Fibroblast of upper back skin (primary cell): ENCODE data around the gene IFNA8.
"Not testable (repeated sequence)": the region's sequence is repeated elsewhere in the genome, so short reads cannot be mapped to it uniquely, and the experiment has no call there.

ENCODE experiments used
- DNase-seq: peaks from one replicate; pipeline ENCODE4 v3.0.0-alpha.2; 2013

The IFNA8 gene

GRCh38 chr9:21408817-21409216, at the start of gene IFNA8:
Gene IFNA8, plus strand, starts transcription at chr9:21409117. Its CDS starts 60 bp downstream, at chr9:21409177.
- DNase-seq, result no peak

GRCh38 chr9:21362287-21362686, 46.6 kb upstream of the IFNA8 start:
- DNase-seq, result no peak

GRCh38 chr9:21367169-21367568, 41.7 kb upstream of the IFNA8 start:
- DNase-seq, result not testable (repeated sequence)

DNA sequence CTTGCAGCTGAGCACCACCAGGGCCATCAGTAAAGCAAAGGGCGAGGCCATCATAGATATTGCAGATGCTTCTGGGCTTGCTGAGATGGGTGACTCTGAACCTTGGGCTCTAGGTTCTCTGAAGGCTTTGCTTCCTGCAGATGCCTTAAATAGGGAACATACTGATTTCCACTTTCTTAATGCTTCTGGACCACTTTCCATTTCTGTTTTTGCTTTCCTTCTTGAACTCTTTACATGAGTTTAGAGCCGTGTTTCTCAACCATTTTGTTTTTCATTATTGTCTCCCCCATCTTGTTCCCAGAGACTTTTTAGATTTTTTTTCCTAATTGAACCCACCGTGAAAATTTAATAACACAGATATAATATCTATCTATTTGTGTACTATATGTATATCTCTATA, 41.0 kb upstream of the IFNA8 start, which contains the start of gene IFNA13:
IFNA13 (minus strand) TSS at position 101 of the 400 bp plus-strand sequence; CDS start at position 54, 47 bp downstream.
- no peak for DNase-seq

DNA sequence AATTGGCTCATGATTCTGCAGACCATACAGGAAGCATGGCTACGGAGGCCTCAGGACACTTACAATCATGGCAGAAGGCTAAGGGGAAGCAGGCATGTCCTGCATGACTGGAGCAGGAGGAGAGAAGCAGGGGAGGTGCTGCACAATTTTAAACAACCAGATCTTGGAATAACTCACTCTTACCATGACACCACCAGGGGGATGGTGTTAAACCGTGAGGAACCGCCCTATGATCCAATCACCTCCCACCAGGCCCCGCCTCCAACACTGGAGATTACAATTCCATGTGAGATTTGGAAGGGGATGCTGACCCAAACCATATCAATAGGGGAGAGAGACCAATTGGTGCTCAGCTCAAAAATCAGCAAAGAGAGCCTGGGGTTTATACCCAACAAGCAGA, 37.5 kb upstream of the IFNA8 start:
- not testable (repeated sequence) for DNase-seq

GRCh38 chr9:21381448-21382339, 27.2 kb upstream of the IFNA8 start:
- no peak for DNase-seq

- no peak for DNase-seq
Measured at GRCh38 chr9:21383627-21384026, 25.3 kb upstream of the IFNA8 start.

GRCh38 chr9:21385131-21385670, 23.7 kb upstream of the IFNA8 start, which contains the start of gene IFNA2:
Gene IFNA2, minus strand, starts transcription at chr9:21385398. Its CDS starts 69 bp downstream, at chr9:21385329.
- DNase-seq, result no peak

DNA sequence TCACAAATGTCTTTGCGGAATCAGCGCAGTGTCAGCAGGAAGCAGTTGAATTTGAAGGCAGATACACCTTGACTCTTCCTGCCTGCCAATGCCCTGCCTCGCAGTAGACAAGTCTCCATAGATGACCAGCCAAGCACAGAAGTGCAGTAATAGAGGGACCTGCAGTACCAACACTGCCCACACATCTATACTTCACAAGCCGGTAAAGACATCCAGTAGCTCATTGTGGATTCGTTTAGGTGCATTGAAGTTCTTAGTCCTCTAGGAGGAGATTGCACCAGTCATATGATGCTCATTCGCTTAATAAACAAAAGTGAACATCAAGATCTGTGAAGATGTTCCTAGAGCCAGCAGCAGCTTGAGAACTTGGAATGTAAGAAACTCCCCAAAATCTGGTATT, 16.6 kb upstream of the IFNA8 start:
- DNase-seq, result no peak

DNA sequence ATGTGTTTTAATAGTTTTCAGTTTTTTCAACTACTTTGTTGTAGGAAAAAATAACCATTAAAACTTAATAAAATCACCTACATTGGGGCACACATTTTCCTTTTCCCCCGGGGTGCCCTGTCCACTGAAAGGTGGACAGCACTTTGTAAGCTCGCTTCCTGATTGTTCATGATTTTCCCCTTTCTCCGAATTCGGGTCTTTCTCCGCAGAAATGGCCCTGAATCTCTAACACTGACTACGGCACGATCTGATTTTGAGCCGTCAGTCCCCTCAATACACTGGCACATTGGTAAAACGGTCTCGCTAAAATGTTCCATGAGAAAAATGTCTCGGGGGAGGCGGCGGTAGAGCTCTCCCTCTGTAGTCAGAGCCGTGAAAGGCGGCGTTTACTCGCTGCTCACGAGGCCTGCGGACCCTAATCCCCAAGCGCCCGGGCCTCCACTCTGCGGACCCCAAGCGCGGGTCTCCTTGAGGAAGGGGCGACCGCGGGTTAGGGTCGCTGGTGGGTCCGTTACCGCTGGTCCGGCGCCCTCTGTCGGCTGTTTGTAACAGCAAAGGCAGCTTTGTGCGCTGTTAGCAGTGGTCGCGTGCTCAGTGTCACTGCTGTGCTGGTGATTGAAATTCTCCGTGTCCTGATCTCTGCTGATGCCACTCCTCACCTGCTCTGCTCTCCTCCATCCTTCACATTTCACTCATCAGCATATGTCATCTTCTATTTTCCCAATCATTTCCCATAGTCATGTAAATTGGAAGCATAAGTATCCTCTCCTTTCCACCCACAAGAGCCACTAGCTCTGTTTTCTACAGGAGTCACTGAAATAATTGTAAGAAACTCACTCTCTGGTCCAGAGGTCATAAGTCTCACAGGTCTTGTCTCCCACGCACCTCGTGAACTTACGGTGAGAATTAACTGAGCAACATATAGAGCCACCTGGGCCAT, 12.9 kb upstream of the IFNA8 start:
- no peak for DNase-seq

GRCh38 chr9:21398955-21399489, 9.9 kb upstream of the IFNA8 start:
- no peak for DNase-seq

DNA sequence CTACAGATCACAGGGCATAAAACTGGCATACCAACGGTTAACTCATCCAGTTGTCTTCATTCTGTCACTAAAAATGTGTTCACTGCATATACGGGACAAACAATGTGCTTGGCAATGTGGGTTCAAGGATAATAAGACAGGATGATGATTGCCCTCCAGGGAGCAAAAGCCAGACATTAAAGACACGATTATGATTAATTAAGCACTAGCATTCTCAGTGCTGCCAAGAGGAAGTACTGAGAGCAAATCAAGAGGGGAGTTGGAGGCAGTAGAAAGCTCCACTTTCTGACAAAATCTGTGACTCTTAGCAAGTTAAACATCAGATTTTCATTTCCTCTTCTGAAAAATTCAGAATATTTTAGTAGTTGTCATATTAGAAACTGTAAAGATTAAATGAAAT, 9.0 kb upstream of the IFNA8 start:
- no peak for DNase-seq

- DNase-seq, result no peak
Measured at GRCh38 chr9:21402386-21403251, 6.3 kb upstream of the IFNA8 start.

DNA sequence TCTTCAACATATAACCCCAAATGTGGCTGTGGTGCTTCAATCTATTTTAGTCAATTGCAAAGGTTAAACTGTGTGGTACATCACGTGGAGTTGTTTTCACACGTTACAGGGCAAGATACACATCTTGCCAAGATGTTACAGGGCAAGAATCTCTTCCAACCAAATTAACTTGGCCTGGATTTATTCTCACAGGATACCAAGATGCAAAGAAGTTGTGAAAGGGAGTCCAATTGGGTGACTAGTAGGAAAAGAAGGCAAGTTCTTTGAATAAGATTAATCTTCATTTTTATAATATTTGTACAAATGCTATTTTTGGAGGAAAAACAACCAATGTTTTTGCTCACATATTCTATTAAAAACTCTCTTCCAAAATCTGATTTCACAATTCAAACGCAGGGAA, 4.8 kb upstream of the IFNA8 start:
- DNase-seq, result no peak

DNA sequence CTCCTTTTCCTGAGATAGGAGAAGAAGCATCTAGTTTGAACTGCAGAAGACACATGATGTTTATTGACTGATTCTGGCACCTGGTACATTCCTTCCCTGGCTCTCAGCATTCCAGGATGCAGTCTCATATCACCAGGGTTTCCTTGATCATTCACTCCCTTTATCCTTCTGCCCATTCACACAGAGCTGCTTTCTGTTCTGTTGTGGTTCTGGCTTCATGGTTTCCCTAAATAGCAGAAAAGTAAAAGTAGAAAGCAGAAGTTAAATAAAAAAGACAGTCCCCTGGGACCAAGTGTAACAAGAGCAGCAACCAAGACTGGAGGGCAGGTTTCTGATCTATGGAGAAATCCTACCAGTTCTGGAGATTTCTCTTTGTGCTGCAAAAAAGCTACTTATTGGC, 3.2 kb downstream of the IFNA8 start:
- no peak for DNase-seq

GRCh38 chr9:21413151-21413550, 4.2 kb downstream of the IFNA8 start:
- DNase-seq, result no peak

- DNase-seq, result no peak
Measured at GRCh38 chr9:21413624-21414023, 4.7 kb downstream of the IFNA8 start.

- no peak for DNase-seq
Measured at GRCh38 chr9:21414220-21414940, 5.5 kb downstream of the IFNA8 start.

DNA sequence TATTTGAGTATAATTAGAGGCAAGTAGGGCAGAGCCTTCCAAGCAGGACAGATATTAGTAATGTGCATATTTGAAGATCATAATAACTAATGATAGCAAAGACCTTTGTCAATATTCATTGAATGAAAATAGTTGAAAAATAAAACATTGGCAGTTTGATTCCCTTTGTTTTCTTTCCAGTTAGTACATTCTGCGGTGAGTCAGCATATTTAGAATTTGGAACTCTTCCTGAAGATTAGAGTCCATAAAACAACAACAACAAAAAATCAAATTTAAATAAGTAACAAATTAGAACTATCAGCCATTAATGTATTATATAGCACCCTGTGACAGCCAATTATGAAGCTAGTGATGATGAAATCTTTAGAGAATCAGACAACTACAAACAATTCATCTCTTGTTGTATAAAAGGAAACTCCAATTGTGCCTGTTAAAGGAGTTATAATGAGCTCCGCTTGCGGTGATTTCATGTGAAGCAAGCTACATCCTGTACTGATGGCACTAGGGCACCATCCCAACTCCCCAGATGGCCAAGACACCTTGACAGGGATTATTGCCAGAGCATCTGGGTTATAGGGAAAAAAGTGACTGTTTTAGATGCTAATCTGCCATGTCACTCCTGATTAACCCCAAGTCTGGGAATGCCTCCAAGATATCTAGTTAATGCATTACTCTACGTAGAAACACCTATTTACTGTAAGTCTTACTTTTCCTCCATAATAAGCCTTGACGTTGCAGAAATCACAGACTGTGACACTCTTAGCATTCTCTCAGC, 6.8 kb downstream of the IFNA8 start:
- peak; percentile 20 for DNase-seq

DNA sequence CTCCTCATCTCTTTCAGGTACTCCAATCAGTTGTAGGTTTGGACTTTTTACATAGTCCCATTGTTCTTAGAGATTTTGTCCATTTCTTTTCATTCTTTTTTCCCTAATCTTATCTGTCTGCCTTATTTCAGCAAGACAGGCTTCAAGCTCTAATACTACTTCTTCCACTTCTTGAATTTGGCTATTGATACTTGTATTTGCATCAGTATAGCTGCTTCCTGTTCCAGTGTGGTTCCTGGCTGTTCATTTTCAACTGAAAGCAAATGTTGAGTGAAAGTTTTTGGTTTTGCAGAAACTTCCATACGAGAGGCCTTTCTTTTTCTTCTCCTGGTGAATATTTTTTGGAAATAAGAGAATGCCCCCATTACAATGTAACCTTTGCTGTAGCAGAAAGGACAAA, 19.3 kb downstream of the IFNA8 start:
- DNase-seq, result no peak
